Measurements from ENCODE around the gene SQOR.

SQOR gene

GRCh38 chr15:45657254-45657653 is 22.4 kb downstream of the SQOR start:
- no peaks in the 10 kb centered on the region; the same call in 1 of the 2 replicates for H3K36me3 ChIP-seq (ENCODE audit: control insufficient read depth, insufficient read depth, low read length)
- H3K4me3 ChIP-seq (replicated peaks; ENCODE audit: low read depth, low read length): no peak overlapping the region
- no peaks in the 10 kb centered on the region for H3K27me3 ChIP-seq (replicated peaks; ENCODE audit: control insufficient read depth, insufficient read depth, low read length)
- TF ChIP-seq CTCF (IDR thresholded peaks at IDR 0.05; ENCODE audit: insufficient read depth, low read length, poor library complexity, severe bottlenecking): no peak
- no peak for DNase-seq (ENCODE audit: extremely low read depth, insufficient read length)

GRCh38 chr15:45657764-45658545 is 23.1 kb downstream of the SQOR start:
- Histone ChIP-seq H3K27me3 (replicated peaks; ENCODE audit: control insufficient read depth, insufficient read depth, low read length) (no peaks in the 10 kb centered on the region), H3K36me3 (ENCODE audit: control insufficient read depth, insufficient read depth, low read length) (peaks cover 2% of the 10 kb centered on the region)
- TF ChIP-seq CTCF (IDR thresholded peaks at IDR 0.05; ENCODE audit: insufficient read depth, low read length, poor library complexity, severe bottlenecking): no peak

GRCh38 chr15:45660231-45660979 is 25.6 kb downstream of the SQOR start:
- no peaks in the 10 kb centered on the region for H3K27me3 ChIP-seq (replicated peaks; ENCODE audit: control insufficient read depth, insufficient read depth, low read length)
- H3K36me3 ChIP-seq (ENCODE audit: control insufficient read depth, insufficient read depth, low read length): peaks cover 2% of the 10 kb centered on the region
- H3K4me3 ChIP-seq (replicated peaks; ENCODE audit: low read depth, low read length): no peak overlapping the region
- no peak for DNase-seq (ENCODE audit: extremely low read depth, insufficient read length)
- TF ChIP-seq CTCF (IDR thresholded peaks at IDR 0.05; ENCODE audit: insufficient read depth, low read length, poor library complexity, severe bottlenecking): peak; percentile 12

More at GRCh38 chr15:45657764-45658545, 23.1 kb downstream of the SQOR start:
- no peak for DNase-seq (ENCODE audit: extremely low read depth, insufficient read length)
- no peak overlapping the region for H3K4me3 ChIP-seq (replicated peaks; ENCODE audit: low read depth, low read length)

- no peak overlapping the region for H3K4me3 ChIP-seq (replicated peaks; ENCODE audit: low read depth, low read length)
- DNase-seq (ENCODE audit: extremely low read depth, insufficient read length): no peak
- no peaks in the 10 kb centered on the region for H3K27me3 ChIP-seq (replicated peaks; ENCODE audit: control insufficient read depth, insufficient read depth, low read length)
- no peak for TF ChIP-seq CTCF (IDR thresholded peaks at IDR 0.05; ENCODE audit: insufficient read depth, low read length, poor library complexity, severe bottlenecking)
- H3K36me3 ChIP-seq (ENCODE audit: control insufficient read depth, insufficient read depth, low read length): peaks cover 2% of the 10 kb centered on the region
Measured at GRCh38 chr15:45662375-45662774, 27.5 kb downstream of the SQOR start.

GRCh38 chr15:45664451-45664850 is 29.6 kb downstream of the SQOR start:
- Histone ChIP-seq H3K27me3 (replicated peaks; ENCODE audit: control insufficient read depth, insufficient read depth, low read length) (no peaks in the 10 kb centered on the region), H3K4me3 (replicated peaks; ENCODE audit: low read depth, low read length) (no peak overlapping the region), H3K36me3 (ENCODE audit: control insufficient read depth, insufficient read depth, low read length) (peaks cover 4% of the 10 kb centered on the region)
- TF ChIP-seq CTCF (IDR thresholded peaks at IDR 0.05; ENCODE audit: insufficient read depth, low read length, poor library complexity, severe bottlenecking): no peak
- no peak for DNase-seq (ENCODE audit: extremely low read depth, insufficient read length)
